ENCODE data around the gene RAB23. TPM values are rescaled to one million over a fixed set of nuclear protein-coding genes. Genes with fewer than 3 reads are reported as not detected.

RAB23 gene
- total and polyA plus RNA-seq, 2 of the 8 experiments (the other 6 are each of a cell fraction or from before 2014, with no cell fraction given): 6.5 to 17.2 TPM

DNA sequence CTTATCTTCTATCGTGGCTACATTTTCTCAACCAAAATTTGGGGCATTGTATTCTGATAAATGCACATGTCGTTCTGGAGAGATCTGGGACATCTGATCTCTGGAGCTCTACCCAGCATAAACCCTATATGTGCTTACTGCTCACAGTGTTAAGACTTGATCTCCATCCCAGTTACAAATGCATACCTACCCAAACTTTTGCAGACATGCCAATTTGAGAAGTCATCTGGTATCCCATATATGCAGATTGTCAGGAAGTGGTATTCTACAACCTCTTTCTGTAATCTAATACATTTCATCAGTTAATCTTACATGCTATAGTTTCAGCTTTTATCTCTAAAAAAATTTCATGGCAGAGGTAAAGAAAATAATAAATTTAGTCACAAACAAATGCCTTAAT is 38.8 kb downstream of the RAB23 start:
- H3K27ac ChIP-seq (ENCODE audit: low read depth, low read length): no peak overlapping the region
- H2BK12ac ChIP-seq (ENCODE audit: low read depth, low read length): no peak overlapping the region
- no peak overlapping the region for H3K14ac ChIP-seq (ENCODE audit: insufficient read length)
- TF ChIP-seq CREB1 (IDR thresholded peaks at IDR 0.05): no peak
- TF ChIP-seq JUND (IDR thresholded peaks at IDR 0.05; ENCODE audit: low read length): no peak
- no peak for TF ChIP-seq BACH1 (IDR thresholded peaks at IDR 0.05; ENCODE audit: low read length)
- TF ChIP-seq KDM4A (IDR thresholded peaks at IDR 0.05; ENCODE audit: low read depth, low read length, severe bottlenecking): no peak
- no peak for TF ChIP-seq SIN3A (conservative IDR thresholded peaks at IDR 0.05 in 1 of 2, IDR thresholded peaks at IDR 0.05 in 1 of 2; ENCODE audit: low read depth in 1 of 2, low read length in 2 of 2)
- TF ChIP-seq GTF2F1 (IDR thresholded peaks at IDR 0.05; ENCODE audit: borderline replicate concordance, low read depth, low read length): no peak
- TF ChIP-seq NRF1 (IDR thresholded peaks at IDR 0.05; ENCODE audit: low read depth, low read length): no peak
- no peak overlapping the region for H2BK5ac ChIP-seq (ENCODE audit: low read depth, low read length)
- H3K4ac ChIP-seq (replicated peaks; ENCODE audit: insufficient read length, low read depth, low read length): no peak overlapping the region
- H2BK120ac ChIP-seq (replicated peaks; ENCODE audit: low read depth, low read length): no peak overlapping the region
- H2BK20ac ChIP-seq (ENCODE audit: low read length): no peak overlapping the region
- WGBS, 2 experiments (ENCODE audit: extremely low coverage in 1 of 2, insufficient coverage in 1 of 2, insufficient read length in 1 of 2, insufficient replicate concordance in 2 of 2, low coverage in 1 of 2, low lambda C conversion rate in 2 of 2, missing lambda C conversion rate in 1 of 2): 75% methylated on average over 2 of the region's 2 CpGs; no CpG with 5 or more reads in 1 of the 2 experiments
- H3K18ac ChIP-seq (ENCODE audit: extremely low read depth, low read length): no peak overlapping the region
- ChIA-PET CTCF (ENCODE audit: partially characterized antibody) (no interaction called here), POLR2A (ENCODE audit: partially characterized antibody) (interaction anchor here (1.5 kb wide), 1 partner anchor 9 kb away, joined by 3 read pairs; no protein-coding TSS in a partner anchor)
- H2AFZ ChIP-seq (ENCODE audit: low read length): no peak overlapping the region
- H3K79me2 ChIP-seq (ENCODE audit: control insufficient read depth in 1 of 2, insufficient read depth in 2 of 2, low read length in 2 of 2): peaks cover 0 to 25% of the 10 kb centered on the region in 2 experiments; a peak in 2 of 4 replicates
- no peak overlapping the region for H4K8ac ChIP-seq (ENCODE audit: extremely low read depth, insufficient read depth, low read length)
- FAIRE-seq (no peak), DNase-seq (ENCODE audit: low read depth in 1 of 2, low spot score in 2 of 2) (no peak)
- H3K4me1 ChIP-seq (replicated peaks in 1 of 4; ENCODE audit: control insufficient read depth in 3 of 4, insufficient read depth in 4 of 4, low read length in 3 of 4): no peaks in the 10 kb centered on the region
- no peak overlapping the region for H3K4me2 ChIP-seq (ENCODE audit: insufficient read depth in 1 of 2, low read depth in 2 of 2, low read length in 2 of 2)
- H3K36me3 ChIP-seq (ENCODE audit: control insufficient read depth in 2 of 4, insufficient read depth in 4 of 4, low read length in 3 of 4): peaks cover 2 to 35% (median 10%) of the 10 kb centered on the region in 4 experiments; a peak in 5 of 8 replicates
- no peaks in the 10 kb centered on the region for H3K27me3 ChIP-seq (replicated peaks in 1 of 4; ENCODE audit: control insufficient read depth in 3 of 4, extremely low read depth in 1 of 4, insufficient read depth in 3 of 4, low read length in 3 of 4)
- no peak overlapping the region for H4K5ac ChIP-seq (ENCODE audit: insufficient read length, low read depth, low read length)
- peaks cover 0 to 2% of the 10 kb centered on the region in 2 experiments for H4K20me1 ChIP-seq (replicated peaks in 1 of 2; ENCODE audit: control insufficient read depth in 1 of 2, insufficient read depth in 2 of 2, low read length in 2 of 2)
- no peak overlapping the region for H3K9ac ChIP-seq (replicated peaks in 1 of 4; ENCODE audit: extremely low read depth in 1 of 4, low read depth in 3 of 4, low read length in 3 of 4)
- H3K79me1 ChIP-seq (ENCODE audit: low read depth, low read length): no peaks in the 10 kb centered on the region; the same call in 1 of the 2 replicates
- H3K23me2 ChIP-seq (ENCODE audit: low read depth, low read length): no peaks in the 10 kb centered on the region
- no peak overlapping the region for H3K23ac ChIP-seq (ENCODE audit: insufficient read length)
- H2AK5ac ChIP-seq (ENCODE audit: low read depth, low read length): no peak overlapping the region
- H2BK15ac ChIP-seq (ENCODE audit: low read length): no peak overlapping the region
- H4K91ac ChIP-seq (replicated peaks; ENCODE audit: insufficient read length, low read length): no peak overlapping the region
- H3K4me3 ChIP-seq (ENCODE audit: extremely low read depth in 1 of 4, insufficient read depth in 2 of 4, low read depth in 3 of 4, low read length in 4 of 4): no peak overlapping the region
- H3K9me3 ChIP-seq (ENCODE audit: insufficient read depth in 2 of 2, low read depth in 1 of 2, low read length in 1 of 2): no peaks in the 10 kb centered on the region
- no peak overlapping the region for H3K56ac ChIP-seq (replicated peaks; ENCODE audit: insufficient read length, low read depth, low read length)
